ENCODE results near the gene WWC2.

The WWC2 gene

GRCh38 chr4:183295711-183296110 lies 196.7 kb downstream of the WWC2 start:
- Histone ChIP-seq H3K9ac (ENCODE audit: low read length) (peak overlapping the region; percentile 64), H2AFZ (ENCODE audit: low read depth, low read length) (peak overlapping the region; percentile 77), H3K27ac (ENCODE audit: low read length) (peak overlapping the region; percentile 93), H3K9me3 (ENCODE audit: insufficient read depth, low read length) (0 out of 2 replicates have a peak, but pooled peaks cover 3% of the 10 kb centered on the region), H3K36me3 (replicated peaks; ENCODE audit: low read depth, low read length) (peaks cover 27% of the 10 kb centered on the region), H4K20me1 (ENCODE audit: insufficient read depth, low read length) (no peaks in the 10 kb centered on the region), H3K4me3 (ENCODE audit: low read length) (no peak overlapping the region), H3K27me3 (ENCODE audit: low read depth, low read length) (no peaks in the 10 kb centered on the region), H3K4me1 (ENCODE audit: low read length) (peaks cover 70% of the 10 kb centered on the region), H3K79me2 (ENCODE audit: low read length) (peaks cover 3% of the 10 kb centered on the region; the same call in 1 of the 2 replicates), H3K4me2 (ENCODE audit: low read length) (no peak overlapping the region)
- TF ChIP-seq EZH2phosphoT487 (IDR thresholded peaks at IDR 0.05; ENCODE audit: low read depth) = no peak

- peak overlapping the region; percentile 96 for H3K27ac ChIP-seq (ENCODE audit: low read length)
Observed at GRCh38 chr4:183297675-183298074, 198.6 kb downstream of the WWC2 start.

GRCh38 chr4:183299464-183299863 lies 200.4 kb downstream of the WWC2 start:
- no peaks in the 10 kb centered on the region for H4K20me1 ChIP-seq (ENCODE audit: insufficient read depth, low read length)
- H3K4me2 ChIP-seq (ENCODE audit: low read length) = peak overlapping the region; percentile 64
- no peaks in the 10 kb centered on the region for H3K27me3 ChIP-seq (ENCODE audit: low read depth, low read length)
- H3K9me3 ChIP-seq (ENCODE audit: insufficient read depth, low read length) = 0 out of 2 replicates have a peak, but pooled peaks cover 3% of the 10 kb centered on the region
- no peaks in the 10 kb centered on the region for H3K79me2 ChIP-seq (ENCODE audit: low read length)
- peaks cover 17% of the 10 kb centered on the region for H3K36me3 ChIP-seq (replicated peaks; ENCODE audit: low read depth, low read length)
- peak overlapping the region; percentile 87 for H3K9ac ChIP-seq (ENCODE audit: low read length)
- 0 out of 2 replicates have a peak overlapping the region, but pooled peaks have one; percentile 14 for H2AFZ ChIP-seq (ENCODE audit: low read depth, low read length)
- H3K4me1 ChIP-seq (ENCODE audit: low read length) = peaks cover 97% of the 10 kb centered on the region
- H3K27ac ChIP-seq (ENCODE audit: low read length) = peak overlapping the region; percentile 96
- TF ChIP-seq EZH2phosphoT487 (IDR thresholded peaks at IDR 0.05; ENCODE audit: low read depth) = no peak
- TF ChIP-seq CTCF (IDR thresholded peaks at IDR 0.05; ENCODE audit: low read depth, low read length) = no peak
- peak overlapping the region; percentile 65 for H3K4me3 ChIP-seq (ENCODE audit: low read length)

More at GRCh38 chr4:183297675-183298074, 198.6 kb downstream of the WWC2 start:
- Histone ChIP-seq H3K79me2 (ENCODE audit: low read length) (no peaks in the 10 kb centered on the region), H2AFZ (ENCODE audit: low read depth, low read length) (no peak overlapping the region), H3K9ac (ENCODE audit: low read length) (peak overlapping the region; percentile 87), H3K4me3 (ENCODE audit: low read length) (peak overlapping the region; percentile 65; the same call in 1 of the 2 replicates), H4K20me1 (ENCODE audit: insufficient read depth, low read length) (no peaks in the 10 kb centered on the region), H3K4me2 (ENCODE audit: low read length) (peak overlapping the region; percentile 64), H3K36me3 (replicated peaks; ENCODE audit: low read depth, low read length) (peaks cover 20% of the 10 kb centered on the region), H3K4me1 (ENCODE audit: low read length) (peaks cover 82% of the 10 kb centered on the region), H3K27me3 (ENCODE audit: low read depth, low read length) (no peaks in the 10 kb centered on the region), H3K9me3 (ENCODE audit: insufficient read depth, low read length) (0 out of 2 replicates have a peak, but pooled peaks cover 3% of the 10 kb centered on the region)
- no peak for TF ChIP-seq CTCF (IDR thresholded peaks at IDR 0.05; ENCODE audit: low read depth, low read length)
- no peak for TF ChIP-seq EZH2phosphoT487 (IDR thresholded peaks at IDR 0.05; ENCODE audit: low read depth)

GRCh38 chr4:183300070-183300469 lies 201.0 kb downstream of the WWC2 start:
- peak overlapping the region; percentile 64 for H3K4me2 ChIP-seq (ENCODE audit: low read length)
- no peaks in the 10 kb centered on the region for H3K79me2 ChIP-seq (ENCODE audit: low read length)
- TF ChIP-seq EZH2phosphoT487 (IDR thresholded peaks at IDR 0.05; ENCODE audit: low read depth) (no peak), CTCF (IDR thresholded peaks at IDR 0.05; ENCODE audit: low read depth, low read length) (no peak)
- H3K27ac ChIP-seq (ENCODE audit: low read length) = peak overlapping the region; percentile 96
- H2AFZ ChIP-seq (ENCODE audit: low read depth, low read length) = no peak overlapping the region
- H4K20me1 ChIP-seq (ENCODE audit: insufficient read depth, low read length) = no peaks in the 10 kb centered on the region
- H3K9me3 ChIP-seq (ENCODE audit: insufficient read depth, low read length) = 0 out of 2 replicates have a peak, but pooled peaks cover 3% of the 10 kb centered on the region
- H3K4me3 ChIP-seq (ENCODE audit: low read length) = peak overlapping the region; percentile 65
- peaks cover 98% of the 10 kb centered on the region for H3K4me1 ChIP-seq (ENCODE audit: low read length)
- H3K9ac ChIP-seq (ENCODE audit: low read length) = peak overlapping the region; percentile 87
- peaks cover 21% of the 10 kb centered on the region for H3K36me3 ChIP-seq (replicated peaks; ENCODE audit: low read depth, low read length)
- H3K27me3 ChIP-seq (ENCODE audit: low read depth, low read length) = no peaks in the 10 kb centered on the region
